H1 (cell line): Measurements from ENCODE around the gene ZNF333. TPM values are rescaled to one million over a fixed set of nuclear protein-coding genes. Genes with fewer than 3 reads are reported as not detected.

Experiments
- ATF2 ChIP-seq: IDR thresholded peaks from 2 replicates; pipeline ENCODE4 v1.6.1; 2012; ENCODE audit warnings: low read length, inconsistent platforms
- BCL11A ChIP-seq, 2 experiments: IDR thresholded peaks; one replicate each; pipeline ENCODE4 v1.6.1; 2011; ENCODE audit warnings: low read depth in 2 of 2, low read length in 2 of 2, mild to moderate bottlenecking in 2 of 2
- CHD2 ChIP-seq: IDR thresholded peaks from 2 replicates; pipeline ENCODE4 v1.6.1; 2012; ENCODE audit warnings: low read length, improper control_type of control experiment
- GABPA ChIP-seq: IDR thresholded peaks from 2 replicates; pipeline ENCODE4 v1.6.1; 2011; ENCODE audit warnings: mild to moderate bottlenecking, low read length, moderate library complexity, borderline replicate concordance; ENCODE audit not compliant: insufficient read depth
- PHF8 ChIP-seq: fragments of 200-600 bp; sonication (generic); conservative IDR thresholded peaks from 2 replicates; pipeline ENCODE4 v1.7.1; 2012; ENCODE audit warnings: low read depth, mild to moderate bottlenecking, inconsistent platforms, low read length, moderate library complexity
- polyA plus RNA-seq, 7 experiments: library from polyadenylated mRNA; depleted of rRNA in 3 of 7; stranded (reverse) in 5 of 7; unstranded in 2 of 7; fragments of >200 nt in 5 of 7; fragments of 200-250 nt in 2 of 7; gene quantifications; 1 replicate in 5 of 7; 2 replicates in 1 of 7; 4 replicates in 1 of 7; pipeline versions ENCODE4 v1.2.1 to v1.2.3, GENCODE V29; 2011 to 2013; ENCODE audit warnings: missing spikeins in 2 of 7, mixed read lengths in 2 of 7
- total RNA-seq: library from RNA; stranded (reverse); fragmentation: NEBNext Ultra II Directional; extraction: Animal tissue kit (Norgen Biotek cat#: 25700); gene quantifications from 2 replicates; pipeline ENCODE4 v1.2.1, GENCODE V29; 2021

Gene ZNF333
- total and polyA plus RNA-seq, 2 of the 8 experiments (the other 6 are each of a cell fraction or from before 2014, with no cell fraction given): 7.3 to 8.4 TPM

DNA sequence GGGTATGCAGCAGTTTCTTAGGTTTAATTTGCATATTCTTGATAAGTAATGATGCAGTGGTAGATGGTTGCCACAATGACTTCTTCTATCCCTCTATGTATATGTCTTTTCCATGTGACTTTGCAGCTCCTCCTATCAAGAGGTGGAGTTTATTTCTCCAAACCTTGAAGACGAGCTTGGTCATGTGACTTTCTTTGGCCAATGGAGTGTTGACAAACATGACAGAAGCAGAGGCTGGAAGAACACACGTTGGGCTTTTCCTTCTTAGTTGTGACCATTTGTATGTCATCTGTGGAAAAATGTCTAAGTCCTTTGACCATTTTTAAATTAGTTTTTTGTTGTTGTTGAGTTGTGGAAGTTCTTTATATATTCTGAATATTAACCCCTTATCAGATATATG lies 32.3 kb downstream of the ZNF333 start (continued):
- TF ChIP-seq ATF2 (no peak), CHD2 (no peak), PHF8 (no peak), GABPA (no peak), BCL11A (IDR thresholded peaks at IDR 0.05; ENCODE audit: low read depth in 2 of 2, low read length in 2 of 2) (no peak)
